ENCODE results near the gene DNMT3B. TPM values are rescaled to one million over a fixed set of nuclear protein-coding genes. Genes with fewer than 3 reads are reported as not detected.

The DNMT3B gene
- total RNA-seq, 4 donors from 2014 or later: 2.7 to 5.0 (median 2.9) TPM

- Histone ChIP-seq H3K4me3 (no peak overlapping the region), H3K27me3 (no peaks in the 10 kb centered on the region), H3K4me1 (no peaks in the 10 kb centered on the region), H3K36me3 (no peaks in the 10 kb centered on the region), H3K9me3 (no peaks in the 10 kb centered on the region), H3K27ac (no peak overlapping the region)
- WGBS: 78% methylated on average over 11 of the region's 11 CpGs
- DNase-seq (ENCODE audit: low spot score in 2 of 2): no peak
- TF ChIP-seq CTCF (IDR thresholded peaks at IDR 0.05) (no peak), EP300 (IDR thresholded peaks at IDR 0.05) (no peak), POLR2AphosphoS5 (IDR thresholded peaks at IDR 0.05) (no peak), POLR2A (IDR thresholded peaks at IDR 0.05) (no peak)
These were observed 12.1 kb upstream of the DNMT3B start for GRCh38 chr20:32749914-32750637.

- no peaks in the 10 kb centered on the region for H3K27me3 ChIP-seq
- H3K4me1 ChIP-seq: no peaks in the 10 kb centered on the region
- no peak overlapping the region for H3K4me3 ChIP-seq
- TF ChIP-seq POLR2A (IDR thresholded peaks at IDR 0.05): no peak
- no peak for TF ChIP-seq POLR2AphosphoS5 (IDR thresholded peaks at IDR 0.05)
- TF ChIP-seq CTCF (IDR thresholded peaks at IDR 0.05): no peak
- TF ChIP-seq EP300 (IDR thresholded peaks at IDR 0.05): no peak
- no peaks in the 10 kb centered on the region for H3K36me3 ChIP-seq
- H3K27ac ChIP-seq: no peak overlapping the region
- no peaks in the 10 kb centered on the region for H3K9me3 ChIP-seq
- no peak for DNase-seq (ENCODE audit: low spot score in 2 of 2)
These were observed 10.9 kb upstream of the DNMT3B start for GRCh38 chr20:32751293-32751692.

GRCh38 chr20:32751702-32752457 is 10.3 kb upstream of the DNMT3B start:
- no peak for DNase-seq (ENCODE audit: low spot score in 2 of 2)
- TF ChIP-seq POLR2A (IDR thresholded peaks at IDR 0.05) (no peak), EP300 (IDR thresholded peaks at IDR 0.05) (no peak), CTCF (IDR thresholded peaks at IDR 0.05) (no peak), POLR2AphosphoS5 (IDR thresholded peaks at IDR 0.05) (no peak)
- no peak overlapping the region for H3K27ac ChIP-seq
- no peaks in the 10 kb centered on the region for H3K36me3 ChIP-seq
- H3K4me1 ChIP-seq: no peaks in the 10 kb centered on the region
- no peaks in the 10 kb centered on the region for H3K27me3 ChIP-seq
- 92% methylated on average over 6 of the region's 6 CpGs for WGBS
- no peak overlapping the region for H3K4me3 ChIP-seq
- no peaks in the 10 kb centered on the region for H3K9me3 ChIP-seq

GRCh38 chr20:32752458-32753250 is 9.5 kb upstream of the DNMT3B start:
- H3K4me3 ChIP-seq: no peak overlapping the region
- H3K4me1 ChIP-seq: no peaks in the 10 kb centered on the region
- TF ChIP-seq POLR2A (IDR thresholded peaks at IDR 0.05) (no peak), EP300 (IDR thresholded peaks at IDR 0.05) (no peak), POLR2AphosphoS5 (IDR thresholded peaks at IDR 0.05) (no peak), CTCF (IDR thresholded peaks at IDR 0.05) (no peak)
- WGBS: 61% methylated on average over 10 of the region's 10 CpGs
- no peak overlapping the region for H3K27ac ChIP-seq
- no peaks in the 10 kb centered on the region for H3K9me3 ChIP-seq
- DNase-seq (ENCODE audit: low spot score in 2 of 2): no peak
- H3K27me3 ChIP-seq: no peaks in the 10 kb centered on the region
- no peaks in the 10 kb centered on the region for H3K36me3 ChIP-seq

- no peaks in the 10 kb centered on the region for H3K4me1 ChIP-seq
- no peaks in the 10 kb centered on the region for H3K9me3 ChIP-seq
- H3K27ac ChIP-seq: no peak overlapping the region
- no peaks in the 10 kb centered on the region for H3K27me3 ChIP-seq
- TF ChIP-seq CTCF (IDR thresholded peaks at IDR 0.05) (no peak), POLR2AphosphoS5 (IDR thresholded peaks at IDR 0.05) (no peak), EP300 (IDR thresholded peaks at IDR 0.05) (no peak), POLR2A (IDR thresholded peaks at IDR 0.05) (no peak)
- H3K36me3 ChIP-seq: no peaks in the 10 kb centered on the region
- no peak for DNase-seq (ENCODE audit: low spot score in 2 of 2)
- H3K4me3 ChIP-seq: no peak overlapping the region
- WGBS: 84% methylated on average over 4 of the region's 4 CpGs
These were observed 8.5 kb upstream of the DNMT3B start for GRCh38 chr20:32753731-32754130.
